ENCODE data around the gene LIMS1. TPM values are rescaled to one million over a fixed set of nuclear protein-coding genes. Genes with fewer than 3 reads are reported as not detected.
A peak's percentile ranks its signal among the peaks of the same experiment; 100 is the strongest.
"Not testable (repeated sequence)": the region's sequence is repeated elsewhere in the genome, so short reads cannot be mapped to it uniquely, and the experiment has no call there.

Gene LIMS1
- polyA plus RNA-seq, 1 donor = 57.1 TPM

DNA sequence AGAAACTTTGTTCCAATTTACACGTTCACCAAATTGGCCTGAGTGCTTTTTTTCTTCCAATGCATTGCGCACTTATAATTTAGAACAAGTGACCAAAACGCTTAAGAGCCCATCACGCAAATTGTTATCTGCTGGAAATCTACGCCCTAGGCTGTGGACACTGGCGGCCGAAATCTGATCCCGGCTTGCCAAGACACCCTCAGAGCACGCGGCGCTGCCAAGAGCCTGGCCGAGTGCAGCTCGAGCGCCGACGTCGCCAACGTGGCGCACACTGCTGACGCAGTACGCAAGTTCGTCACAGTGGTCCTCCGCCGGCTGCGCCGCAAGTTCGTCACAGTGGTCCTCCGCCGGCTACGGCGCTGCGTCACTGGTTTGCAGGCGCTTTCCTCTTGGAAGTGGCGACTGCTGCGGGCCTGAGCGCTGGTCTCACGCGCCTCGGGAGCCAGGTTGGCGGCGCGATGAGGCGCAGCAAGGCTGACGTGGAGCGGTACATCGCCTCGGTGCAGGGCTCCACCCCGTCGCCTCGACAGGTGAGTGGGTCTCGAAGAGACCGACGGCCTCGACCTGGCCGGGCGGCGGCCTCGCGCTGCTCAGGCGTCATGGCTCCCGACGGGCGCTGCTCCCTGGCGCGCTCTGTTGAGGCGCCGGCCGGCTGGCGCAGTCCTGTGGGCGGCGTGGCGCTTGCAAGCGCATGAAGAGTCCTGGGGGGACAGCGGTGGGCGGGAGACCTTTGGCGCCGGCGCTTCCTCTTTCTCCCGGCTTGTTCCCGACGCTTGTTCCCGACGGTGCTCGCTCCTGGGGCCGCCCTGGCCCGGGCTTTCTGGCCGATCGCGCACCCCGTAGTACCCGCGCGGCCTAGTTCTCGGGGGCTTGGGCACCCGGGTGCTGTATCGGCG is 185.1 kb downstream of the LIMS1 start, which contains the start of gene RANBP2:
TSS of gene RANBP2 (plus strand) at position 334 of the 896 bp plus-strand sequence. CDS start at position 459, 125 bp downstream.
- DNase-seq = peak; percentile 93

- not testable (repeated sequence) for DNase-seq
These were observed 191.8 kb downstream of the LIMS1 start for GRCh38 chr2:108726048-108726447.

DNA sequence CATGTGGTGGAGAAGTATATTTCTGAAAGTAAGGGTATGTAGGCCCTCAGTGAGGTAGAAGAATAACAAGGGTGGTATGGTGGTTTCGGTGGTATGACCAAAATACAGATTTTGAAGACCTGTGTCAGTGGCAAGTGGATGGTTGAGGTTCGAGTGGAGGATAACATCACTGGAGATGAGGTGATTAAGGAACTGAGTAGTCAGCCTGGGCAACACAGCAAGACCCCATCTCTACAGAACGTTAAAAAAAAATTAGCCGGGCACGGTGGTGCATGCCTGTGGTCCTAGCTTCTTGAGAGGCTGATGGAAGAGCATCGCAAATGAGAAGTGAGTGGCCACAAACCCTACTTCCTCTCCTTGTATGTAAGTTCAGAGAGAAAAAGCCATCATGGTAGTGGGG is 200.4 kb downstream of the LIMS1 start:
- DNase-seq = not testable (repeated sequence)

Other genes with a start within 250 kb of the LIMS1 start
- gene SULT1C2, start 245.6 kb upstream of the LIMS1 start, polyA plus RNA-seq (ENCODE audit: insufficient read length) = 89.6 TPM
- gene SULT1C4, start 156.5 kb upstream of the LIMS1 start, polyA plus RNA-seq (ENCODE audit: insufficient read length) = 51.7 TPM
- gene GCC2, start 85.3 kb upstream of the LIMS1 start, polyA plus RNA-seq (ENCODE audit: insufficient read length) = 70.0 TPM
- gene RANBP2, start 185.0 kb downstream of the LIMS1 start, polyA plus RNA-seq (ENCODE audit: insufficient read length) = 76.0 TPM

All from left kidney (tissue), 2 donors.